ENCODE data around the gene DGKI.

DGKI gene

GRCh38 chr7:137656850-137657232 lies 189.9 kb downstream of the DGKI start:
- DNase-seq (ENCODE audit: low read depth, low spot score) = no peak

DNA sequence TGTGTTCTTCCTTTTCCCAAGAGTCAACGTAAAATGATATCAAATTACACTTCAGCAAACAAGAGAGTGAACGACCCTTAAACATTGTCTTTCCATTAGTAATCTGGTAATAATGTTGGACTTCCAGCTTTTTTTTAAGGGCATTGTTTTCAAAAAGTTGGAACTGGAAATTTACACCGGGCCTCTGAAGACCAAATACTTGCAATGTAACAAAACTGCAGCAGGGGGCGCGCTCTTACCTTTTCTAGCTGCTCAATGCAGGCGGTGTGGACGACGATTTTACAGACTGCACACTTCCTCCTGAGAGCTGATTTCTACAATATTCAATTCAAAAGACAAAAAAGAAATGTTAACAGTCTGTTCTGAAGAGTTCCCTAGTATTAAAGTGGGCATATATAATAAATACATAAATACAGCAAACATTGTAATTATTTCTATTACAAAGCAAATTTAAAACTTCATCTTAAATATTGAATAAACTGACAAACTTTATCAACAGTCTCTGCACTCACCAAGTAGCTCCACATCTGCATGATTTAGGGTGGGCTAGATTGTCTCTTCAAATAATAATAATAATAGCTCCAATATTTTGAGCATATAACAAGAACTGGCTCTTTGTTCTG lies 190.4 kb downstream of the DGKI start:
- peak; percentile 11 for DNase-seq (ENCODE audit: low read depth, low spot score)

- DNase-seq (ENCODE audit: low read depth, low spot score) = no peak
Observed at GRCh38 chr7:137655804-137656203, 191.0 kb downstream of the DGKI start.

- DNase-seq (ENCODE audit: low read depth, low spot score) = no peak
Observed at GRCh38 chr7:137652721-137653120, 194.1 kb downstream of the DGKI start.

DNA sequence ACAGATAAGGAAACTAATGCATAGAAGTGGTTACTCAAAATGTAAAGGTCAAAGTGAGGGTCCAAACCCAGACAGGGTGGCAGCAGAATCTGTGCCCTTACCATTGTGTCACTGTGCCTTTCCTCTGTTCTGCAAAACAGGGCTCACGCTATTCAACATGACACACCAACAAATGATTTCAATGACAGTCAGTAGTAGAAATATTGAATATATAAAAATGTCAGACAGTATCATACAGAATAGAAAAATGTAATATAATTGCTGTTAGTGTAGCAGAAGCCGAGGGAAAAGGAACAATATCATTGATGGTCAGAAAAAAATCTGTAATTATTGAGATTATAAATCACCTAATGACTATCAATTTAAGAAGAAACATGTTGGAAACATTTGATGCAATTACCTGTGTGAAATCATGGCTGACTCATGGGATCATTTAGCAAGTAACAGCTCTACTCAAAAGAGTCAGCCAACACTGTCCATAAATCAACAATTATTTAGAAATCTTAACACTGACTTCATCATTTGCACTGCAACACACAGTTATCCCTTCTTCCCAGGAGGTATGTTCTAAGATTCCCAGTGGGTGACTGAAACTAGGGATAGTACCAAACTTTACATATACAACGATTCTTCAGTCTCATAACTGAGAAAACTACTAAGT lies 198.7 kb downstream of the DGKI start:
- DNase-seq (ENCODE audit: low read depth, low spot score) = no peak

- DNase-seq (ENCODE audit: low read depth, low spot score) = no peak
Observed at GRCh38 chr7:137642472-137642871, 204.3 kb downstream of the DGKI start.

DNA sequence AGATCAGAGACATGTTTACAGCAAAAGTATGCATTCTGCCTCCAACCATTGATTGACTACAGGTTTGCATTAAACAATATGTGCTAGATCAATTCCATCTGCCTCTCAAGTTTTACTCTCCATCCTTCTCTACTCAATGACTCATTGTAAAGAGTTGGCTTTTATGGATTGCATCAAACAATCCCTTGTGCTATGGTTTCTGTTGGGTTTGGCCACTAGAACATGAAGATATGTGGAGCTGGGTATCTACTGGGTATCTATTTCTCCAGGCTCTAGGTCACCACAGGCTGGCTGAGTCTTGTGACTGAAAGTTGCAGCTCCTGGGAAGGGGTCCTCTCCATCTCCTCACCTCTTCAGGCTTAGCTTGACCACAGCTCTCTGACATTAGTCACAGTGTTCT lies 204.7 kb downstream of the DGKI start:
- DNase-seq (ENCODE audit: low read depth, low spot score) = no peak

DNA sequence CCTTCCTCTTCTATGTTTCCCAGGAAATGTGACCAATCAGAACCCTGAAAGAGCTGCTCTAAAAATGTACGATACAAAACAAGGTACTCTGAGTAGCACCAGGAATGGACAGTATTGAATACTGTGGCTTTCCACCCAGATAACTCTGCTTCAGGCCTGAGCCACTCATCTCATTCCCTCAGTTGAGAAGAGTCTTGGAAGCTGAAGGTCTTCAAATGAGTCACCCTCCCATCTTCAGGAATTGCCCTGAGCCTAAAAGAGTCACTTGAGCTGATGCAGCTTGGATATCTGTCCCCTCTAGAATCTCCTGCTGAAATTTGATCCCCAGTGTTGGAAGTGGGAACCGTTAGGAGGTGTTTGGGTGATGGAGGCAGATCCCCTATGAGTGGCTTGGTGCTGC lies 210.4 kb downstream of the DGKI start:
- no peak for DNase-seq (ENCODE audit: low read depth, low spot score)

- DNase-seq (ENCODE audit: low read depth, low spot score) = no peak
Observed at GRCh38 chr7:137635874-137636273, 210.9 kb downstream of the DGKI start.

DNA sequence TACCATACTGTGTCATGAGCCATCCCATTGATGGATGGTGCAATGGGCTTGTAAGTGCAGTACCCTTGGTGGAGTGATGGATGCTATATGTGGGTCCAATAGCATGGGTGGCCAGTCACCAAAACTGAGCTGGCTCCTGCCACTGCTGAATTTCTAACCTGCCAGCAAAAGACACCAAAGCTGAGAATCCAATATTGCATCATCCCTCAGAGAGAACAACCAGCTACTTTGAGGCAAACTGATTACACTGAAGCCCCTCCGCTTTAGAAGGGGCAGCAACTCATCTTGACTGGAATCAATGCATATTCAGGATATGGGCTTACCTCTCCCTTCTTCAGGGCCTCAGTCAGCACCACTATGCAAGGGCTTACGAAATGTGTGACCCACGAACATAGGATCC lies 211.6 kb downstream of the DGKI start:
- DNase-seq (ENCODE audit: low read depth, low spot score) = no peak

DNA sequence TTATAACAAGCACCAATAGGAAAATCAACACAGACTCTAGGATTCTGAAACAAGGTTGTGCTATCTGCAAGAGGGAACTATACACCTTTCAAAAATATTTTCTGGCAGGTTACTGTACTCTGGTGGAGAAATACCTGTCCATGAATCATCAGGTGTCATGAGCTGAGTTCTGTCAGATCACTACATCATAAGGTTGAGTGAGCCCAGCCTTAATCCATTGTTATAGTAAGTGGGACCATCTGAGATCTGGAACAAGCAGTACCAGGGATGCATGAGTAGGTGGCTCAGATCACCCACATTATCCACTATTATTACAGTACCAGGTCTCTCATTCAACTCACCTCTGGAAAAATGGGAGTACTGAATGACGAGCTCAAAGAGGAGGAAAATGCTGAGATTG lies 212.4 kb downstream of the DGKI start:
- no peak for DNase-seq (ENCODE audit: low read depth, low spot score)

DNA sequence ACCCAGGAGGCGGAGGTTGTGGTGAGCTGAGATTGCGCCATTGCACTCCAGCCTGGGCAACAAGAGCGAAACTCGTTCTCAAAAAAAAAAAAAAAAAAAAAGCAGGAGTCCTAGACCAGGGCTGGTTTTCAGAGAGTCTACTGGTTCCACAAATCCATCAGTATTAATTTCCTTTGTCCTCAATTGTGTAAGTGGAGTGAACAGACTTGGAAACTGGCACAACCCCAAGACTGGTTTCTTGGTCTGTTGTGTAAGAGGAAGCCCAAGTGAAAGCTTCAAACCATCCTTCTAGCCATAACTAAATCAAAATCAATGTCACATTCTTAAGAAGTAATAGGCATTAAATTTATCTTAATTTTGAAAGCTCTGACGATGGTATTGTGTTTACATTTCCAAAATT lies 213.6 kb downstream of the DGKI start:
- DNase-seq (ENCODE audit: low read depth, low spot score) = no peak

DNA sequence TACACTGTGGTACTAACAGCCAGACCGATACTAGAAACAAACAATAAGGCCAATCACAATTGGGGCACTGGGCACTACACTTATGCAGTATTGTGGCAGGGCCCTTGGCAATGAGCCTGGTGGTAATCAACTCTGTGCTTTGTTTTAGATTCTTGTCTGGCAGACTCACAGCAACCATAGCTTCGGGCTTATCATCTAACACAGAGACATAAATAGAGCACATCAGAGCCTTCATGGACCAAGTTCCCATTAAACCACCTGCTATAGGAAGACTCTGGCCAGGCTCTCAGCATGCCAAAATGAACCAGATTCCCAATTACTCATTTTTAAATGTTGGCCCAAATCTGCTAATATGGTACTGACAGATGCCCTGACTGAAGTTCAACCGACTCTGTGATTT lies 218.6 kb downstream of the DGKI start:
- no peak for DNase-seq (ENCODE audit: low read depth, low spot score)

GRCh38 chr7:137626469-137627067 lies 220.2 kb downstream of the DGKI start:
- DNase-seq (ENCODE audit: low read depth, low spot score) = no peak

DNA sequence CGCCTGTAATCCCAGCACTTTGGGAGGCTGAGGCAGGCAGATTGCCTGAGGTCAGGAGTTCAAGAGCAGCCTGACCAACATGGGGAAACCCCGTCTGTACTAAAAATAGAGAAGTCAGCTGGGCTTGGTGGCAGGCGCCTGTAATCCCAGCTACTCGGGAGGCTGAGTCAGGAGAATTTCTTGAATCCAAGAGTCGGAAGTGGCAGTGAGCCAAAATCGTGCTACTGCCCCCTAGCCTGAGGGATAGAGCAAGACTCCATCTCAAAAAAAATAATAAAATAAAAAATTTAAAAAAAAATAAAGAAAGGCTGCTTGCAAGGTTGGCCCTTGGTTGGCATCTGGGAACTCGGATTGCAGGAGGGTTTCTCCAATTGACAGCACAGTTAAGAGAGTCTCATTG lies 221.6 kb downstream of the DGKI start:
- no peak for DNase-seq (ENCODE audit: low read depth, low spot score)

DNA sequence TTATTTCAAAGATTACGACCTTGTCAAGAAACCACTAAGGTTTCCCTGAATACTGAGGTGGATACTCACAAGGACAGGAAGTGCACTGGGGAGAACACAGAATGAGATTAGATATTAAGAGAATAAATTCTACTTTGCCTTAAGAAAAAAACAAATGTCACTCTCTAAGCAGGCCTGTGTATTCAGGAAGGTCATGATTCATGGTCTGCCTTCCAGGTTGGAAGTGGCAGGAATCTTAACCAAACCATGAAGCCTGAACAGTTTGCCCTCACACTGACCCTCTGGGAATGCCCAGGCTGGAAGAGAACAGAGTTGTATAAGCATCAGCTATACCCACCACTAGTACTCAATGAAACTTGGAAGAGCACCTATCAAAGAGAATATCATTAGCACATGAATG lies 227.6 kb downstream of the DGKI start:
- DNase-seq (ENCODE audit: low read depth, low spot score) = no peak

DNA sequence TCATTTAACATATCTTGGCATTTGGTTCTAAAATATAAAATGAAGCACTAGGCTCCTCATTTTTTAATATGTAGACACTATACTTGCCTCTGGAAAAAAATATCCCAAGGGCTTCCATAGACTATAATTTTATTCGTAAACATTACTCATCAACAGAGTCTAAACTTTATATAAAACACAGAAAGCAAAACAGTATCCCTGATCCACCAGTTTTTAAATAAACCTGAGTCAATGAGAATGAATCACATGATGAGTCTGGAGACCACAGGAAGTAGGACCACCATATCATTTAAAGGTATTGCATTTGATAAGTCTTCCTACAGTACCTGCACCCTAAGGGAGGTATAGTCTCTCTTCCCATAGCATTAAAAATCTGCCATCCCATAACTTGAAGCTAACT lies 228.0 kb downstream of the DGKI start:
- no peak for DNase-seq (ENCODE audit: low read depth, low spot score)

DNA sequence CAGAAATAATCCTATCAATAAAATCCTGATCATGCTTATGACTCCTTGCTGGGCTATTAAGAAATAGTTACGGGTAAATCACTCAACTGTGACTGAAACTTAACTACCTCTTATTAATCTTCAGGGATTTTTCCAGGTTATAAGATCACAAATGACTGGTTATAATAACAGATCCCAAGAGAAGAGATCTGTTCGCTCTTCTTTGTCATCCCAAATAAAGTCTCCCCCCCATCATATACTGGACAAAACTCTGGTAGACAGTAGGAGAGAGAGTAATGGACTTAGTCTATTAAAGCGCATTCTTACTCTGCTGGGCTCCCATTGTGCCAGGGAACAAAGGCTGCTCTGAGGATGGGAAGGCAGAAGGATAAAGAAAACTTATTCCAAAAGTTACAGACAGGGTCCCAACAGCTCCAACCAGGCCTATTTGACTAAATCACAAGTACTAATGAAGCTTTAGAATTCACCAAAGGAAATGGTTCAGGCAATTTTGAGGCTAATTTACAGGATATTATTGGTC lies 233.7 kb downstream of the DGKI start:
- no peak for DNase-seq (ENCODE audit: low read depth, low spot score)

- no peak for DNase-seq (ENCODE audit: low read depth, low spot score)
Observed at GRCh38 chr7:137611606-137612005, 235.2 kb downstream of the DGKI start.

- no peak for DNase-seq (ENCODE audit: low read depth, low spot score)
Observed at GRCh38 chr7:137609500-137609899, 237.3 kb downstream of the DGKI start.

- no peak for DNase-seq (ENCODE audit: low read depth, low spot score)
Observed at GRCh38 chr7:137606061-137606674, 240.6 kb downstream of the DGKI start.

GRCh38 chr7:137603043-137603442 lies 243.7 kb downstream of the DGKI start:
- DNase-seq (ENCODE audit: low read depth, low spot score) = no peak

- no peak for DNase-seq (ENCODE audit: low read depth, low spot score)
Observed at GRCh38 chr7:137601642-137602041, 245.1 kb downstream of the DGKI start.
